ENCODE data around the gene METTL9. TPM values are rescaled to one million over a fixed set of nuclear protein-coding genes. Genes with fewer than 3 reads are reported as not detected.

METTL9 gene
- polyA plus RNA-seq, 4 donors = 253 to 296 (median 276) TPM

DNA sequence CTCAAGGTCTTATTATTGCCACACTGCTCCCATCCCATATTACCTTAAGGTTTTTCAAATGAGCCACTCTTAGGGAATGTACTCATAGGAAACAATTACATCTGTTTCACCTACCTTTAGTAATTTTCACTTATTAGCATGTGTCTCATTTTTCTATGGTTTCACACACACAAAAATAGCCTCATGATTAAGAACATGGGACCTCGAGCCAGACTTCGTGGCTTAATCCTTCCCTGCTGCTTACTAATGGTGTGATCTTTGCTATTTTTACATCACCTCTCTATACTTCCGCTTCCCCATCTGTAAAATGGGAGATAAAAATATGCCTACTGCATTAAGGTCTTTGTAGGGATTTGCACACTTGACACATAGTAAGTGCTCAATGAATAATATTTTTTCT lies 102.9 kb downstream of the METTL9 start:
- no peak for DNase-seq (ENCODE audit: low read depth in 4 of 4, low spot score in 3 of 4)

- DNase-seq (ENCODE audit: low read depth in 4 of 4, low spot score in 3 of 4) = no peak
Measured at GRCh38 chr16:21703156-21703555, 103.8 kb downstream of the METTL9 start.

GRCh38 chr16:21703589-21704174 lies 104.3 kb downstream of the METTL9 start:
- DNase-seq (ENCODE audit: low read depth in 4 of 4, low spot score in 3 of 4) = no peak

DNA sequence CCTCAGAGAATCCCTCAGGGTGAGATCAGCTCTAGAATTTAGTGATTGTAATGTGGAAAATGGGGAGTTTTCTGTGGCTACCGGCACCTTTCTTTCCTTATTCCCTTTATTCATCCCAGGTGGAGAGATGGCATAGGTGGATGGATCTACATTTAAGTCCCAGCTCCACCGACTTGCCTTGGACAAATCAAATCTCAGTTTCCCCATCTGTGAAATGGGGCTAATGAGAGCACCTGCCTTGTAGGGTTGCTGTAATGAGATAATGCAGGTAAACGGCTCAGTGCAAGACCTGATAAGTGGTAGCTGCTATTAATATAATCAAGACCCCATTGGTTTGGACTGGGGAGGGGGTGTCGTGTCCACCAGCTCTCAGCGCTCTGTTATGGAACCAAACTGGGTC lies 104.9 kb downstream of the METTL9 start:
- DNase-seq (ENCODE audit: low read depth in 4 of 4, low spot score in 3 of 4) = no peak

DNA sequence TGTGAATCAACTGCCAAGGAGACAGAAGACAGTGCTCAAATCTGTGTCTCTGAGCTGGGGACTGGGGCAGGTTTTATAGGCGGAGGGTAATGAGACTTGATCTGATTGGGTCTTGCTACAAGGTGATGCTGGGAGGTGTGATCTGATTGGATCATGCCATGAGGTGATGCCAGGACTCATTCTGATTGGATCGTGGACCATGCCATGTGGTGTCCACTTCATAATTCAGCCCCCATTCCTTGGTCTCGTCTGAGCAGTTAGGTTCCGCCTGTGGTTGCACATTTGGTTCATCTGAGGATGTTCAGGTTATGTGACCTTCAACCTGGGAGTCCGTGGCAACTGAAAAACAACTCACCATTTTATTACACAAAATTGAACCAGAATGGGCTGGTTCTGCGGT lies 105.4 kb downstream of the METTL9 start:
- DNase-seq (ENCODE audit: low read depth in 4 of 4, low spot score in 3 of 4) = no peak

Other genes starting within 250 kb of the METTL9 start
- gene IGSF6, start 53.0 kb downstream of the METTL9 start, polyA plus RNA-seq (ENCODE audit: insufficient read length in 4 of 4) = 1 to 10 TPM; 1.8 to 5.8 (median 2.7) TPM
- under 1 TPM in 3 of 4 donors, not detected in 1; 0.07 to 0.17 (median 0.10) TPM for gene OTOA, start 64.4 kb downstream of the METTL9 start, polyA plus RNA-seq (ENCODE audit: insufficient read length in 4 of 4)

All from right renal pelvis (tissue), 4 donors.